Activated naive CD4-positive, alpha-beta T cell treated with anti-CD3 and anti-CD28 coated beads, Interleukin-2, amount 10 ng/mL, durations not matched to agents 7 days and 5 days (primary cell): ENCODE data around the gene SERPINA10.

Experiments used
- CTCF ChIA-PET: fragments of 350-600 bp; sonication (Branson Sonifier 250); formaldehyde crosslinking; loops from one replicate; lab custom pipeline; 2021; ENCODE audit warnings: antibody characterized with exemption; lab: Charles Lee
- DNase-seq: peaks from one replicate; pipeline ENCODE4 v3.0.0-alpha.2; 2020
- H3K27ac Mint-ChIP-seq: one replicate; pipeline ENCODE4 v1.8.0; 2021; ENCODE audit warnings: mild to moderate bottlenecking, moderate library complexity, mixed read lengths
- H3K27me3 Mint-ChIP-seq: one replicate; pipeline ENCODE4 v1.8.0; 2021; ENCODE audit warnings: mild to moderate bottlenecking, mixed read lengths
- H3K36me3 Mint-ChIP-seq: one replicate; pipeline ENCODE4 v1.8.0; 2021; ENCODE audit warnings: mixed read lengths
- H3K4me1 Mint-ChIP-seq: one replicate; pipeline ENCODE4 v1.8.0; 2021; ENCODE audit warnings: mixed read lengths
- H3K4me3 Mint-ChIP-seq: one replicate; pipeline ENCODE4 v1.8.0; 2021; ENCODE audit warnings: mild to moderate bottlenecking, moderate library complexity, mixed read lengths
- H3K9me3 Mint-ChIP-seq: one replicate; pipeline ENCODE4 v1.8.0; 2021; ENCODE audit warnings: mixed read lengths

SERPINA10 gene

GRCh38 chr14:94322648-94323570 lies 29.8 kb upstream of the SERPINA10 start, which contains the start of gene SERPINA6:
Gene SERPINA6, minus strand, starts transcription at chr14:94323336. Its CDS starts 8,688 bp downstream, at chr14:94314648.
- no peaks in the 10 kb centered on the region for H3K4me1 Mint-ChIP-seq

DNA sequence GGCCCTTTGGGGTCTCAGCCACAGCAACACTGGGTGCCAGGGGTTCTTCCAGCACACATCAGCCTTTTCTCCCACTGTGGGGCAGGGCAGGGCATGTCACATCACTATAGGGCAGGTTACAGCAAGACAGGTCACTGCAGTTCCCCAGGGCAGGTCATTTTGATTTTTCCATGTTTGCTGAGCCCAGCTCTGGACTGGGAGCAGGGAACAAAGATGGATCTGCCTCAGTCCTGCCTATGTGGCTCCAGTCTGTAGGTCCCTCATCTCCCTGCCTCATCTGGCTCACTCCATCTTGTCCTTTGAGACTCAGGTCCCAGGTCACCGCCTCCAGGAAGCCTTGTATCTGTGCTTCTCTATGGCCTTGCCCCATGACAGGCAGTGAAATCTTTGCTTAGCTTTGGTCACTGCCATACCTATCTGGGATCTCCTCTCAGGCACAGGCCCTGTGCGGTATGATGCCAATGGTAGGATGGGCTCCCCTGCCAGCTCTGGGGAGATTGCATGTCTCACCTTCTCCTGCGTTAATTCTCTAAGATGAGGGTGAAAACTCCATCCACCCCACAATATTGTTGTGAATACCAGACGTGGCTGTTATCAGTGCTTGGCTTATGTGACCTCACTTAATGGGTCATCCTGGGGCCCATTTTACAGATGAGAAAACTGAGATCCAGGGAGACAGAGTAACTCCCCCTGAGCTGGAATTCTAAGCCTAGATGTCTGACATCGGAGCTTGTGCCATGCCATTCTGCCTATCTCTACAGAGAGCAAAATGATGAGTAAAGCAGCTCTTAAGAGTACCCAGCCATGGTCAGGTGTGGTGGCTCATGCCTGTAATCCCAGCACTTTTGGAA lies 28.6 kb upstream of the SERPINA10 start:
- H3K27ac Mint-ChIP-seq = no peak overlapping the region
- H3K4me1 Mint-ChIP-seq = no peaks in the 10 kb centered on the region
- no peaks in the 10 kb centered on the region for H3K36me3 Mint-ChIP-seq
- no peaks in the 10 kb centered on the region for H3K9me3 Mint-ChIP-seq
- H3K4me3 Mint-ChIP-seq = no peak overlapping the region
- DNase-seq = no peak
- H3K27me3 Mint-ChIP-seq = peaks cover 22% of the 10 kb centered on the region
- CTCF ChIA-PET = no interaction called here

More at GRCh38 chr14:94322648-94323570, 29.8 kb upstream of the SERPINA10 start, which contains the start of gene SERPINA6:
- H3K9me3 Mint-ChIP-seq = no peaks in the 10 kb centered on the region
- H3K4me3 Mint-ChIP-seq = no peak within 1 kb of the TSS
- no peak for DNase-seq
- H3K27ac Mint-ChIP-seq = peak within 1 kb of the TSS; percentile 9
- H3K36me3 Mint-ChIP-seq = no peaks in the 10 kb centered on the region
- peaks cover 24% of the 10 kb centered on the region for H3K27me3 Mint-ChIP-seq
- CTCF ChIA-PET = interaction anchor here (0.6 kb wide), 1 partner anchor 780 kb away, joined by 4 read pairs; no protein-coding TSS in a partner anchor

GRCh38 chr14:94320243-94320642 lies 27.2 kb upstream of the SERPINA10 start:
- DNase-seq = no peak
- Mint-ChIP-seq H3K4me3 (no peak overlapping the region), H3K36me3 (no peaks in the 10 kb centered on the region), H3K27me3 (peaks cover 19% of the 10 kb centered on the region), H3K9me3 (no peaks in the 10 kb centered on the region), H3K4me1 (no peaks in the 10 kb centered on the region), H3K27ac (no peak overlapping the region)
- CTCF ChIA-PET = interaction anchor here (0.6 kb wide), 1 partner anchor 17 kb away, joined by 3 read pairs; no protein-coding TSS in a partner anchor

DNA sequence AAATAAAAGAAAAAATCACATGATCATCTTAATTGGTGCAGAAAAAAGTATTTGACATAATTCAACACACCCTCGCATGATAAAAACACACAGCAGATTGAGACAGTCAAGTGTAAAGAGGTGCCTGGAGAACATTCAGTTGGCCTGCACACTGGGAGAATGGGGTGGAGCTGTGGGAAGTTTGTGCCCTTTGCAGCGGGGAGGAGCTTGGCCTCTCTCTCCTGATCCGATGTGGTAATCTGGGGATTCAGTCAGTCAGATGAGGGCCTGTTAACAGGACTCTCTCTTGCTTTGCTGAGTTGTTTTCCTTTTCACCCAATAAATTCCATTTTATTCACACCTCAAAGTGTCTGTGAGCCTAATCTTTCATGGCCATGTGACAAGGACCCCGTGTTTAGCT lies 24.2 kb upstream of the SERPINA10 start:
- no peak for DNase-seq

DNA sequence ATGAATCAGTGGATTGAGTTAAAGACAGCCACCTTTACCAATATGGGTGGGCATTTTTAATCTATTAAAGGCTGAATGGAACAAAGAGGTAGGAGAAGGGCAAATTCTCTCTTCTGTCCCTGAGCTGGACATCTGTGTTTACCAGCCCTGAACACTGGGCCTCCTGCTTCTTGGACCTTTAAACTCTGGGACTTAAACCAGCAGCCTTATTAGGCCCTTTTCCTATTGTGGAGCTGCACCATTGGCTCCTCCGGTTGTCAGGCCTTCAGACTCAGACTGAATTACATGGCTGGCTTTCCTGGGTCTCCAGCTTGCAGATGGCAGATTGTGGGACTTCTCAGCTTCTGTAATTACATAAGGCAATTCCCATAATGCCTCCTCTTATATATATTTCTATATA lies 23.6 kb upstream of the SERPINA10 start:
- DNase-seq = no peak
- peaks cover 21% of the 10 kb centered on the region for H3K27me3 Mint-ChIP-seq
- CTCF ChIA-PET = no interaction called here
- no peak overlapping the region for H3K27ac Mint-ChIP-seq
- no peaks in the 10 kb centered on the region for H3K4me1 Mint-ChIP-seq
- H3K36me3 Mint-ChIP-seq = no peaks in the 10 kb centered on the region
- H3K4me3 Mint-ChIP-seq = no peak overlapping the region
- H3K9me3 Mint-ChIP-seq = no peaks in the 10 kb centered on the region

More for the DNA sequence above, 24.2 kb upstream of the SERPINA10 start:
- H3K27ac Mint-ChIP-seq = no peak overlapping the region
- no peaks in the 10 kb centered on the region for H3K4me1 Mint-ChIP-seq
- H3K4me3 Mint-ChIP-seq = no peak overlapping the region
- CTCF ChIA-PET = no interaction called here
- no peaks in the 10 kb centered on the region for H3K36me3 Mint-ChIP-seq
- no peaks in the 10 kb centered on the region for H3K9me3 Mint-ChIP-seq
- H3K27me3 Mint-ChIP-seq = peaks cover 22% of the 10 kb centered on the region

DNA sequence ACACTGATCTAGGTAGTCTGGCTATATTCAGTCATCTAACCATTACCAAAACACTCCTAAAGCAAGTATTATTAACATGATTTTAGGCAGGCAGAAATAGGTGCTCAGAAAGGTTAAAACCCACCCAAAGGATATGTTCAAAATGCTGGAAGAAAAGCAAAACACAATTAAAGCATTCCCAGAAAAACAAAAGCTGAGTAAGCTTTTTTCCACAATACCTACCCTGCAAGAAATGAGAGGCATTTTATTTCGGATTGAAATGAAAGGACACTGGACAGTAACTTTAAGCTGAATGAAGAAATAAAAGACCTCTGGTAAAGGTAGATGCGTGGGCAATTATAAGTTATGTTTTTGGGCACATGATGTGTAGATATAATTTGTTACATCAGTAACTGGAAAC lies 21.8 kb upstream of the SERPINA10 start:
- no peaks in the 10 kb centered on the region for H3K4me1 Mint-ChIP-seq
- H3K27me3 Mint-ChIP-seq = peaks cover 7% of the 10 kb centered on the region
- no peaks in the 10 kb centered on the region for H3K36me3 Mint-ChIP-seq
- H3K9me3 Mint-ChIP-seq = no peaks in the 10 kb centered on the region
- no peak overlapping the region for H3K27ac Mint-ChIP-seq
- H3K4me3 Mint-ChIP-seq = no peak overlapping the region
- CTCF ChIA-PET = no interaction called here
- no peak for DNase-seq

GRCh38 chr14:94313991-94314655 lies 21.1 kb upstream of the SERPINA10 start:
- Mint-ChIP-seq H3K4me3 (no peak overlapping the region), H3K4me1 (no peaks in the 10 kb centered on the region), H3K9me3 (no peaks in the 10 kb centered on the region), H3K36me3 (no peaks in the 10 kb centered on the region), H3K27me3 (peaks cover 7% of the 10 kb centered on the region), H3K27ac (no peak overlapping the region)
- DNase-seq = no peak
- CTCF ChIA-PET = no interaction called here

DNA sequence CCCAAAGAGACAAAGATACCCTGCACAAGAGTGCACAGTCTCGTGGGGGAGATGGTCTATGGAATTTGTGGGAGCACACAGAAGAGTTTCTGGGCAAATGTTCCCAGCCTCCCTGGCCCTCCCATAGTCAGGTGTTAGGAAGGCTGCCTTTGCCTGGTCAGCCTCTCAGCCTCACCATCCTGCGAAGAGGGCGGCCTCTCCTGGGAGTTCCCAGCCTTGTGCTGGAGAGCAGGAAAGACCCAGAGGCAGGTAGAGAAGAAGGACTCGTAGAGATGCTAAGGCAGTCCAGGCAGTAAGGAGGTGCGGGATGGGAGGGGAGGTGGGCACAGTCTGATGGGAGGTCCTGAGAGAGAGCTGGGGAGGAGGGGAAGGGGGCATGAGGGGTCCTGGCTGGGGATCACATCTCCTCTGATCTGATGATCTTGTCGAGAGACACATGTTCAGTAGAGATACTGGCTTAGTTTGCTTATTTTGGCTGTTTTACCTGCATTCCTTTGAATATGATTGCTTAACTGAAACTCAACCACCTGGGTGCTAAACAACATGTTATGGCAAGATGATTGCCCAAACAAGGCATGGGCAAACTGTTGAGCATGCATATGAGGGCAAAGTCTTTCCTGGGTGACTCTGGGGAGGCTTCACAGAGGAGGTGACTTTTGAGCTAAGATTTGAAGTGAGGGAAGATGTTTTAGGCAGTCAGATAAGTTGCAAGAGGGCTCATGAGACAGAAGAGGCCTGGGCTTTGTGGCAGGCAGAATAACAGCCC lies 19.6 kb upstream of the SERPINA10 start:
- Mint-ChIP-seq H3K9me3 (peaks cover 5% of the 10 kb centered on the region), H3K36me3 (no peaks in the 10 kb centered on the region), H3K4me3 (no peak overlapping the region), H3K4me1 (no peaks in the 10 kb centered on the region), H3K27me3 (peaks cover 11% of the 10 kb centered on the region), H3K27ac (no peak overlapping the region)
- DNase-seq = no peak
- CTCF ChIA-PET = no interaction called here

DNA sequence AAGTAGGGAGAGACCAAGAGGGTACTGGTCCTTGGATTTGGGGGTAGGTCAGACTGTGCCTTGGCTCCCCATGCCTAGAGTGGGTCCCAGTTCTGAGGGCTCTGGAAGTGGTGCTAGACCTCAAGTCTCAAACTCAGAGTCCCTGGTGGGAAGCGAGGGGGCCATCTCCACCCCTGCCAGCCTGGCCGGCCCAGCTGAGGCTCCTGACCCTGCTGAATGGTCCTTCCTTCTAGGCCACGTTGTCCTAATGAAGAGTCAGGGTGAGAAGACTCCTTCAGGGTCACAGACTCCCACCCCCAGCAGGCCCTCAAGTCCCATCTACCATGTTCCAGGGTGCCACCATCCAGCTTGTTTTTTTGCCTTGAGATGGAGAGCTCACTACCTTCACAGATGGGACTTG lies 17.2 kb upstream of the SERPINA10 start:
- Mint-ChIP-seq H3K27ac (no peak overlapping the region), H3K4me3 (no peak overlapping the region), H3K27me3 (peaks cover 11% of the 10 kb centered on the region), H3K9me3 (peaks cover 10% of the 10 kb centered on the region), H3K4me1 (no peaks in the 10 kb centered on the region), H3K36me3 (no peaks in the 10 kb centered on the region)
- DNase-seq = no peak
- CTCF ChIA-PET = no interaction called here

DNA sequence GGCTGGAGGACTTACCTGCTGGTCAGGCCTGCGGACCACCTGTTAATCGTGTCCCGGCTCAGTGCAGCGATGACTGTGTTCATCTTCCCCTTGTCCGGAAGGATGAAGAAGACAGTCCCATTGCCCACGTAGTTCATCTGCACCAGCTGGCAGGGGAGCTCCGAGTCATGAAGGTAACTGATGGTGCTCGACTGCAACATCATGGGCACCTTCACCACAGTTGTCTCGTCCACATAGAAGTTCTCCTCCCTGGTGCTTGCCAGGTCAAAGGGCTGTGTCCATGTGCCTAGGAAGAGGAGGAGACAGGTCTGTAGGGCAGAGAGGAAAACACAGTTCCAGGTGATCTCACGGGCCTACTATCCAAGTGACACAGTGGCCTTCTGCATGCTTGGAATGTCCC lies 16.7 kb upstream of the SERPINA10 start:
- Mint-ChIP-seq H3K9me3 (peaks cover 10% of the 10 kb centered on the region), H3K36me3 (no peaks in the 10 kb centered on the region), H3K27ac (no peak overlapping the region), H3K27me3 (peaks cover 11% of the 10 kb centered on the region), H3K4me1 (no peaks in the 10 kb centered on the region), H3K4me3 (no peak overlapping the region)
- DNase-seq = no peak
- CTCF ChIA-PET = no interaction called here

DNA sequence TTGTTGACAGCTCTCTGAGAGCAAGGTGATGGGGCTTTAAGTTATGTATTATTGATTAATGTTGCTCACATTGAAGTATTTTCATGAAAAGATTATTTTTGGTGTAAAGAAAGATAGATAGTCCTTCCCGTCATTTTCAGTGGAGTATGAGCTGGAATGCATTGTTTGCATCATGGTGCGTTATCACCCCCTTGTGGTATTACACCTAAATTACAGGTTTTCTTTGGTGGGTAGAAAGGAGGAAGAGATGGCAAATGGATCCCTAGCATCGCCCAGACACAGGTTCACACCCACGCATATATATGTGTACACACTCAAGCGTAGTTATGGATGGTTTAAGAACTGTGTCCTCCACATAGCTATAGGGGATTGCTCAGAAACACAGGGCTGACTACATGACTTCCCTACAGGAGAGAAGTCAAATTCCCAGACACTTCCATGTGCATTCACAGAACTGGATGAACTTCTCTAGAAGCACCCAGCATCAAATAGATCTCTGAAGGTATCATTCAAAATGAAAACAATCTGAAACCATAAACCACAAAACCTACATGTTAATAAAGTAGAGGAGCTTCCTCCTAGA lies 14.4 kb upstream of the SERPINA10 start:
- Mint-ChIP-seq H3K27me3 (peaks cover 3% of the 10 kb centered on the region), H3K36me3 (no peaks in the 10 kb centered on the region), H3K4me3 (no peak overlapping the region), H3K4me1 (no peaks in the 10 kb centered on the region), H3K9me3 (peaks cover 10% of the 10 kb centered on the region), H3K27ac (no peak overlapping the region)
- no peak for DNase-seq
- CTCF ChIA-PET = interaction anchor here (0.7 to 1.5 kb wide), 2 partner anchors 175 to 279 kb away, joined by 3 to 7 read pairs; no protein-coding TSS in a partner anchor

GRCh38 chr14:94306047-94306978 lies 13.2 kb upstream of the SERPINA10 start:
- Mint-ChIP-seq H3K4me3 (no peak overlapping the region), H3K27ac (no peak overlapping the region), H3K36me3 (no peaks in the 10 kb centered on the region), H3K27me3 (peaks cover 3% of the 10 kb centered on the region), H3K9me3 (peaks cover 10% of the 10 kb centered on the region), H3K4me1 (no peaks in the 10 kb centered on the region)
- no peak for DNase-seq
- CTCF ChIA-PET = interaction anchor here (1.5 kb wide), 1 partner anchor 174 kb away, joined by 7 read pairs; no protein-coding TSS in a partner anchor
